Hematopoietic multipotent progenitor cell treated with erythropoietin and hydrocortisone succinate and interleukin-3 and kit ligand, for 6 days (in vitro differentiated cells): ENCODE measurements around the gene SERPINC1.
"Not testable (repeated sequence)": the region's sequence is repeated elsewhere in the genome, so short reads cannot be mapped to it uniquely, and the experiment has no call there.

Source experiments
- DNase-seq: peaks from one replicate; pipeline ENCODE4 v3.0.0-alpha.2; 2015

Gene SERPINC1

GRCh38 chr1:173862146-173862768, 54.9 kb downstream of the SERPINC1 start:
- peak; percentile 51 for DNase-seq

GRCh38 chr1:173861731-173862145, 55.4 kb downstream of the SERPINC1 start:
- peak; percentile 63 for DNase-seq

- peak; percentile 11 for DNase-seq
Measured at GRCh38 chr1:173860065-173860464, 57.1 kb downstream of the SERPINC1 start.

GRCh38 chr1:173859547-173859946, 57.6 kb downstream of the SERPINC1 start:
- DNase-seq, result not testable (repeated sequence)

GRCh38 chr1:173857363-173857917, 59.7 kb downstream of the SERPINC1 start:
- DNase-seq, result no peak

GRCh38 chr1:173856903-173857302, 60.2 kb downstream of the SERPINC1 start:
- DNase-seq, result no peak

GRCh38 chr1:173856014-173856413, 61.1 kb downstream of the SERPINC1 start:
- no peak for DNase-seq
